Testis (tissue), 2 donors: ENCODE measurements around the gene KCTD18.

ENCODE experiments used
- CTCF ChIP-seq, 3 experiments: fragments of 450-650 bp in 2 of 3; fragments of 200-600 bp in 1 of 3; sonication (generic) in 1 of 3; IDR thresholded peaks; one replicate each; pipeline ENCODE4 v1.5.1; 2016 to 2019; ENCODE audit warnings: antibody characterized with exemption in 3 of 3, mild to moderate bottlenecking in 2 of 3, moderate library complexity in 1 of 3
- POLR2A ChIP-seq: fragments of 450-650 bp; IDR thresholded peaks from one replicate; pipeline ENCODE4 v1.6.1; 2017; ENCODE audit warnings: antibody characterized with exemption, mild to moderate bottlenecking, moderate library complexity

DNA sequence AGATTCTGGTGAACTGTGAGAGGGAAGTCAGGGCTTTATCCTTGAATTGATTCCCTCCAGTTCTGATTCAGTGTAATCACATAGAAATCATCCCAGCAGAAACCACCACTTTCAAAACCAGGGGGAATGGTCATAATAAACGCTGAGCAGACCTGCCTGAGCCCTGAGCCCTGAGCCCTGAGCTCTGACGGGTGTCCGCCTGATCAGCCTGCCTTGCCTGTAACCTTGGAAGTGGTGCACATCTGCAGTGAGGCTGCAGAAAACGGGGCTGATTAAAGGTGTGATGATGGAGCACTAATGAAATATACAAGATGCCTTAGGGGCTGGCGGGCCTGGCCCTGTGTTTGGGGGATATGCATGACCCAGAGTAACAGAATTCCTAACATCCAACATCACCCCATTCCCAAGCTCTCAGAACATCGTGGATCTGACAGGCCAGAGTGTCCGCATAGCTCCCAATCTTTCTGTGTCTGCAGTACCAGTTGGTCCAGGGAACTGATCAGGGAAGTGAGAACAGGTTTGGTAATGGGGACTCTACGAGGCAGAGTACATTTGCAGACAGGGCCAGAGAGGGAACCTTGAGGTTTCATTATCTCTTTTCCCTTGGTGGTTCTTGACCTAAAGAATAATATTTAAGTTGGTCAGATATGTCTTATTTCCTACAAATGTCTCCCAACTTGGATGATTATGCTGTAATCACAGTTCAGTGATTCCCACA is 37.8 kb downstream of the KCTD18 start:
- TF ChIP-seq CTCF (IDR thresholded peaks at IDR 0.05): no peak
- no peak for TF ChIP-seq POLR2A
